ENCODE results near the gene CSK.

DNA sequence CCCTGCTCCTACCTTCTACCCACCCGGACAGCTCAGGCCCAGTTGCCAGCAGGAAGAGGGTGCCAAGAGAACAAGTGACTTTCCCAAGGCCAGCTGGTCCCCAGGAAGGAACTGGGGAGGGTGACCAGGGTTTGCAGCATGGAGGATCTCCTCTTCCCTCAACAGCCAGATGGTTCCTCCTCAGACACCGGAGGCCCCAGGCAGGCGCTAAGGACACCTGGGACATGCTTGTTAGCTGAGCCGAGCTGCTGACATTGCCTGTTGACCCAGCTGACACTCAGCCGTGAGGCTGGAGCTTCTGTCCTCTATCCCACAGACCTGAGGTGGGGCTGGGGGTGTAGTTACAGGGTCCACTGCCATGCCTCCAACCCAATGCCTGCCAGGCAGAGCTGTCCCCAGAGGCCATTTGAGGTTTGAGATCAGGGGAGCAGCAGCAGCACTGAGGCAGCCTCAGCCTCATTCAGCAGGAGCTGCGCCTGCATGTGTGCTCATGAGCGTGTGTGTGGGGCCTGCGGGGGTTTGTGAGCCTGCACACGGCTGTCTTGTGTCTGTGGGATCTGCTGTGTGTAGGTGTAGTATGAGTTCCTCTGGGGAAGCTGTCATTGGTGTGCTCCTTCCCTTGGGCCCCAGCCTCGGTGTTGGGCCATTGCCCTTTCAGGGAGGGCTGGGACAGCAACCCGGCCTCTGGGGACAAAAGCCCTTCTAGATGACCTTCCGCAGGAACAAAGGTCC lies 51.7 kb downstream of the CSK start:
- TF ChIP-seq, protein P1, sequence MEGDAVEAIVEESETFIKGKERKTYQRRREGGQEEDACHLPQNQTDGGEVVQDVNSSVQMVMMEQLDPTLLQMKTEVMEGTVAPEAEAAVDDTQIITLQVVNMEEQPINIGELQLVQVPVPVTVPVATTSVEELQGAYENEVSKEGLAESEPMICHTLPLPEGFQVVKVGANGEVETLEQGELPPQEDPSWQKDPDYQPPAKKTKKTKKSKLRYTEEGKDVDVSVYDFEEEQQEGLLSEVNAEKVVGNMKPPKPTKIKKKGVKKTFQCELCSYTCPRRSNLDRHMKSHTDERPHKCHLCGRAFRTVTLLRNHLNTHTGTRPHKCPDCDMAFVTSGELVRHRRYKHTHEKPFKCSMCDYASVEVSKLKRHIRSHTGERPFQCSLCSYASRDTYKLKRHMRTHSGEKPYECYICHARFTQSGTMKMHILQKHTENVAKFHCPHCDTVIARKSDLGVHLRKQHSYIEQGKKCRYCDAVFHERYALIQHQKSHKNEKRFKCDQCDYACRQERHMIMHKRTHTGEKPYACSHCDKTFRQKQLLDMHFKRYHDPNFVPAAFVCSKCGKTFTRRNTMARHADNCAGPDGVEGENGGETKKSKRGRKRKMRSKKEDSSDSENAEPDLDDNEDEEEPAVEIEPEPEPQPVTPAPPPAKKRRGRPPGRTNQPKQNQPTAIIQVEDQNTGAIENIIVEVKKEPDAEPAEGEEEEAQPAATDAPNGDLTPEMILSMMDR (IDR thresholded peaks at IDR 0.05): no peak
- TF ChIP-seq EP300 (IDR thresholded peaks at IDR 0.05): no peak
